Measurements from ENCODE around the gene PRUNE1.

DNA sequence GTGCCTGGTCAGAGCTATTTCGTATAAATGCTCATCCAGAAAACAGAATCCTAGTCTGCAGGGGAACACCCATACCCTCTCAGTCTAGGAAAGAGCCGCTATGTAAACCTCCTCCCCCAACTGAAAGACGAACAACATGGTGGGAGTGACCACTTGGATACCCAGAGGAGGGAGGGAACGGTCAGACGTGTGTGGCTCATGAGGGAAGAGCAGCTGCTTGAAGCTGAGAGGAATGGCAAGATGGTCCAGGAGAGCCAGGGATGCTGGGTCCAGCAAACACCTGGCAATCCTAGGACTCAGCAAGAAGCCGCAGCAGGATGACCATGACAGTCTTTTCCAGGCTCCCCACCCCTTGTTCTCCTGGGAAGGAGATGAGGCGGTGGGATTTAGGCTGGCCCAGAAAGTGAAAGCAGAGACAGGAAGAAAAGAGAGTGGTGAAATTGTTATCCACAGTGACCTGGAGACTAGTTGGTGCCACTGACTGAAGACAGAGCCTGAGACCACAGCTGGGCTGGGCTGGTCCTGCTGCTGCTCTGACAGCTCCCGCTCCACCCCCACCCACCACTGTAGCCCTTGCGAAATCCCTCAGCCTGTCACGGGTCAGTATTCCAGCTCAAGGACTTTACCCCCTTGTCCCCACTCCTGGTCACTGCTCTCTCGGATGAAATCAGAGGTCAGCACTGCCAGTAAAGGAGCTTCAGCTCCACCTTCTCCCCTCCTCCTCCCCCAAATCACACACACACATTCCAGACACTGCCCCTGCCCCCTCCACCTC, 37.3 kb upstream of the PRUNE1 start:
- TF ChIP-seq, protein P1, sequence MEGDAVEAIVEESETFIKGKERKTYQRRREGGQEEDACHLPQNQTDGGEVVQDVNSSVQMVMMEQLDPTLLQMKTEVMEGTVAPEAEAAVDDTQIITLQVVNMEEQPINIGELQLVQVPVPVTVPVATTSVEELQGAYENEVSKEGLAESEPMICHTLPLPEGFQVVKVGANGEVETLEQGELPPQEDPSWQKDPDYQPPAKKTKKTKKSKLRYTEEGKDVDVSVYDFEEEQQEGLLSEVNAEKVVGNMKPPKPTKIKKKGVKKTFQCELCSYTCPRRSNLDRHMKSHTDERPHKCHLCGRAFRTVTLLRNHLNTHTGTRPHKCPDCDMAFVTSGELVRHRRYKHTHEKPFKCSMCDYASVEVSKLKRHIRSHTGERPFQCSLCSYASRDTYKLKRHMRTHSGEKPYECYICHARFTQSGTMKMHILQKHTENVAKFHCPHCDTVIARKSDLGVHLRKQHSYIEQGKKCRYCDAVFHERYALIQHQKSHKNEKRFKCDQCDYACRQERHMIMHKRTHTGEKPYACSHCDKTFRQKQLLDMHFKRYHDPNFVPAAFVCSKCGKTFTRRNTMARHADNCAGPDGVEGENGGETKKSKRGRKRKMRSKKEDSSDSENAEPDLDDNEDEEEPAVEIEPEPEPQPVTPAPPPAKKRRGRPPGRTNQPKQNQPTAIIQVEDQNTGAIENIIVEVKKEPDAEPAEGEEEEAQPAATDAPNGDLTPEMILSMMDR (conservative IDR thresholded peaks at IDR 0.05 in 1 of 2, IDR thresholded peaks at IDR 0.05 in 1 of 2; ENCODE audit: low read depth in 1 of 2, low read length in 2 of 2) = no peak
- no peak for TF ChIP-seq EZH2 (IDR thresholded peaks at IDR 0.05; ENCODE audit: low read length, missing control alignments)
